Dermis microvascular lymphatic vessel endothelial cell (primary cell): ENCODE measurements around the gene ZNF662. TPM values are rescaled to one million over a fixed set of nuclear protein-coding genes. Genes with fewer than 3 reads are reported as not detected.
"Not testable (repeated sequence)": the region's sequence is repeated elsewhere in the genome, so short reads cannot be mapped to it uniquely, and the experiment has no call there.

Experiments
- DNase-seq, 2 donors: peaks; one replicate each; pipeline versions ENCODE4 v3.0.0 to v3.0.0-alpha.2; 2010; ENCODE audit warnings: low read depth in 2 of 2
- total RNA-seq: library from RNA; depleted of rRNA; stranded (reverse); fragments of >200 nt; gene quantifications from 2 replicates; pipeline ENCODE4 v1.2.1, GENCODE V29; 2014

ZNF662 gene
- total RNA-seq: 1.0 and 2.4 TPM in 2 replicates

DNA sequence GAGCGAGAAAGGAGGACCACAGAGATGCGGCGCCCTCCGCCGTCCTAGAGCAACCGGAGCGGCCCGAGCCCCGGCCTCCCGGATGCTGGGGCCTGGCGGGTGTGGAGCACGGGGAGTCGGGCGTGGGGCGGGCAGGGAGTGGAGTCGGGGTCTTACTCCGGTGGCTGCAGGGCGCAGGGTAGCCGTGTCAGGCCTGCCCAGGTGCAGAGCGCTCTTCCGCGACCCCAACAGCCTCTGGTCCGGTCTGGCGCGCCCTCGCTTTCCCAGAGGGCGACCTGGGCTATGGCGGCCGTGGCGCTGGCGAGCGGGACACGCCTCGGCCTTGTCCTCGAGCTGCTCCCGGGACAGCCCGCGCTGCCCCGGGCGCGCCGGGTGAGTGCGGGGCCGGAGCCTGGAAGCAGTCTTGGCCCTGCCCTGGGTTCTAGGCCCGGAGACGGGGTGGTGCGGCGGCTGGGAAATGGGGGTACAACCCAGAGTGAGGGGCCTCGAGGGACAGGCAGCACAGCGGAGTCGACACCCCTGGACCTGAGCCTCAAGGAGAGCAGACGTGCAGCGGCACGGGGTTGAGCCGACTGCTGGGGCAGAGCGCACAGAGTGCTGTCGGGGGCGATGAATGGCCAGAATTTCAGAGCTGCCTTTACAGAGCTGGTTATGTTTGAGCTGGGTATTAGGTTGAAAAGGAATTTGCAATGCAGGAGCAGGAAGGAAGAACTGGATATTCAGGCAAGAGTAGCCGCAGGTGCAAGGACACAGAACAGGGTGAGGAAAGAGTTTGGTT lies at the start of gene ZNF662:
Gene ZNF662 (plus strand): TSS at position 73 of the 778 bp plus-strand sequence. CDS start 1,973 bp downstream, outside the sequence.
- DNase-seq: no peak

DNA sequence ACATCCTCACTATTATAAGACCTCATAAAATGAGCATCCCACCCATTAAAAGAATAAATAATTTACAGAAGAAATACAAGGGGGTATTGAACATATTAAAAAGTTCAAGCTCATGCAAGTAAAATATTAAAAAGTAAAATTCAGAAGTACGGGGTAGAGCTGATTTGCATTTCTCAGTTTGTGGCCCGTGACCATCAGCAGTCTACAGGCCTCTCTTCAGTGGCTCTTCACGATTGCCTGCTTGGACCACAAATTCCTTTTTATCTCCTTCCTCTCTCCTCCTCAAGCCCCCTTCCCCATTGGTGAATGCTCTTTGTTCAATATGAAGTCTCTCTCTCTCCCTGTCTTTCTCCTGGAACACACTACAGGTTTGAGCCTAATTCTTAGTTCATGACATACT lies 49.4 kb upstream of the ZNF662 start:
- no peak for DNase-seq

- no peak for DNase-seq
Observed at GRCh38 chr3:42864321-42864950, 41.5 kb upstream of the ZNF662 start.

DNA sequence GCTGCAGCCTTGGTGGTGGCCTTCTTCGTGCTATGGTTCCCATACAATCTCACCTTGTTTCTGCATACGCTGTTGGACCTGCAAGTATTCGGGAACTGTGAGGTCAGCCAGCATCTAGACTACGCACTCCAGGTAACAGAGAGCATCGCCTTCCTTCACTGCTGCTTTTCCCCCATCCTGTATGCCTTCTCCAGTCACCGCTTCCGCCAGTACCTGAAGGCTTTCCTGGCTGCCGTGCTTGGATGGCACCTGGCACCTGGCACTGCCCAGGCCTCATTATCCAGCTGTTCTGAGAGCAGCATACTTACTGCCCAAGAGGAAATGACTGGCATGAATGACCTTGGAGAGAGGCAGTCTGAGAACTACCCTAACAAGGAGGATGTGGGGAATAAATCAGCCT lies 40.7 kb upstream of the ZNF662 start:
- DNase-seq: no peak

GRCh38 chr3:42867138-42867537 lies 38.8 kb upstream of the ZNF662 start:
- DNase-seq: no peak

GRCh38 chr3:42868841-42869240 lies 37.1 kb upstream of the ZNF662 start:
- DNase-seq: no peak

DNA sequence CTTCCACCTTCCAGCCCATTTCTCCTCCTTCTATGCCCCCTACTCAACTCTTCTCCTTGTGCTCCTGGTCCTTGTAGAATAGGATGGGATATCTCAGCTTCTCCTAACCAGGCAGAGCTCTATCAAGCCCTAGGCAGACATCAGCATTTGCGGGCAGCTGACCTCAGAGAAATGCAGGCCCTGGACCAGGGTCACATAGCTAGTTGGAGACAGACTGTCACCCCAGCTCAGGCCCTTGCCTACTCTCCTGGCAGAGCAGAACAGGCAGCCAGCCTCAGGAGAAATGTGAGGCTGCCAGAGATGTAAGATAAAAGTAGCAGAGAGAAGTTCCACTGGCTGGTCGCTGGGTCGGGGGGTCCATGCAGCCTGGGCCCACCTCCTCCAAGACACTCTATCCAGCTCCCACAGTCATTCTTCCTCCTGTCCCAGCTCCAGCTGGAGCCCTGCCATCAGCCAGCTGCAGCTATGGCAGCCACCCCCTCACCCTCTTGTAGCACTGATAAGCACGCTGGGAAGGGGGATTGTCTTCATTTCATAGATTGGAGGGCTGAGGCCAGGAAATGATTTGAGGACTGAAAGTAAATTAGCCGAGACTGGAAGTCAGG lies 34.2 kb upstream of the ZNF662 start:
- DNase-seq: no peak

- no peak for DNase-seq
Observed at GRCh38 chr3:42872718-42873117, 33.2 kb upstream of the ZNF662 start.

DNA sequence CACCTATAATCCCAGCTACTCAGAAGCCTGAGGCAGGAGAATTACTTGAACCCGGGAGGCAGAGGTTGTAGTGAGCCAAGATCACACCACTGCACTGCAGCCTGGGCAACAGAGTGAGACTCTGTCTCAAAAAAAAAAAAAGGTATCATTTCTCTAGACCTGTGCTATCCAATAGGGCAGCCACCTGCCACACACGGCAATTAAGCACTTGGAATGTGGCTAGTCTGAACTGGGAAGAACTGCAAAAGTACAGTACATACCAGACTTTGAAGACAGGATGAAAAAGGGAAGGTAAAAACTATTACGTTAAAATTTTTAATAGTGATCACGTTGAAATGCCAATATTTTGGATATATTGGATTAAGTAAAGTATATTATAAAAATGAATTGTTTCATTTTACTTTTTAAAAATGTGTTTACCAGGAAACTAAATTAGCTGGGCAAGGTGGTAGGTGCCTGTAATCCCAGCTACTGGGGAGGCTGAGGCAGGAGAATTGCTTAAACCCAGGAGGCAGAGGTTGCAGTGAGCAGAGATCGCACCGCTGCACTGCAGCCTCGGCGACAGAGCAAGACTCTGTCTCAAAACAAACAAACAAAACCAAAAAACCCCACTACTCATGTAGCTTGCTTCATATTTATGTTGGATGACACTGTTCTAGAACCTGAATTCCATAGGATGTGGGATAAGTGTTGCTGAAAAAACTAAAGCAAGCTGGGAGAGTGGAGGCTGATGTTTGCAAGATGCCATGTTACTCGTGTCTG lies 32.5 kb upstream of the ZNF662 start:
- no peak for DNase-seq

GRCh38 chr3:42874749-42875148 lies 31.2 kb upstream of the ZNF662 start:
- DNase-seq: no peak

DNA sequence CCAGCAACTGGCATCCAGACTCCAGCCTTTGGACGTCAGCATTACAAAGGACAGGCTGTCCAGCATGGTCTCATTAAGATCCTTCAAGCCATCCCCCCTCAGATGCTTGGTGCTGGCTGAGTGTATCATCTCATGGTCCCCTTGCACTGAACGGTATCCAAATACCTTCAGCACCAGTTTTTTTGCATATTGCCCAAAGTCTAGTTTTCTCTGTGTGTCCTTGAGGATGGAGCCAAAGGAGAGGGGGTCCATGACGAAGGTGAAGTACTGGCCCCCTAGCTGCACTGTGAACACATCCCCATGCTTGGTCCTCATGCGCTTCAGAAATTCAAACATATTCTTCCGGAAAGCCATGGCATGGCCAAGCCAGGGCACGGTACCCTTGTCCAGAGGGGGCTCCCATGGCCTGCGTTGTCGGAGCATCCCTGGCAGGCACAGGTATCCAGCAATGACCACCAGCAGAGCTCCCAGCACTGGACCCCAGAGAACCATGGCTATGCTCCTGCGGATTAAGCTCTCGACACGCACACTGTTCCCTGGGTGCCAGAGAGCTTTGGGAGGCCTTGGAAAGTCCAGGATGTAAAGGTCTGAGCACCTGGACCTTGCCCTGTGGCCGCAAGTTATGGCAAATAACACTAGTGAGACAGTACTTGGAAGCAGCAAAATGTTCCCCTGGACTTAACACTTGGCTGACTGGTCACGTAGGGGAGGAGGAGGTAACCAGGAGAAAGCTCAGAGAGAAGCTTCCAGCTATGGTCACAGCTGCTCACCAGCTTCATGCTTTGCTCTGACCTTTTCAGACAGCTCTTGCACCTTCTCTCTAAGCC lies 30.4 kb upstream of the ZNF662 start, which contains the start of gene CYP8B1:
Gene CYP8B1 (minus strand): TSS at position 555 of the 827 bp plus-strand sequence. CDS start 63 bp downstream, at position 492.
- DNase-seq: no peak

DNA sequence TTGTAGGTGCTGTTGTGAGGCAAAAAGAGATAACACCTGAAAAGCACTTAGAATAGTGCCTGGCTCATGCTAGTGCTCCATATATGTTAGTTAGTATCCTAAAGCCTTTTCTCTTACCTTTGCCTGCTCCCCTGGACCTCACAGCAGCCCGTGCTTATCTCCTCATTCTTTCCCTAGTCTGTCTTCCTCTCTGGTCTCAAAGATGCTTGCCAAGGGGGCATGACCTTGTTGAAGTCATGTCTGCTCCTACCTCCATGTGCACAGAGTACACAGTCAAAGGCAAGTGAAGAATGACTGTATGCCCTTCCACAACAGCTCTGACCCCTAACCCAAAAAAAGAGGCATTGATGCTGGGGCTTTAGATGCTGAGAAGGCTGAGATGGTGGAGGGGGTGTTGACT lies 29.5 kb upstream of the ZNF662 start:
- no peak for DNase-seq

DNA sequence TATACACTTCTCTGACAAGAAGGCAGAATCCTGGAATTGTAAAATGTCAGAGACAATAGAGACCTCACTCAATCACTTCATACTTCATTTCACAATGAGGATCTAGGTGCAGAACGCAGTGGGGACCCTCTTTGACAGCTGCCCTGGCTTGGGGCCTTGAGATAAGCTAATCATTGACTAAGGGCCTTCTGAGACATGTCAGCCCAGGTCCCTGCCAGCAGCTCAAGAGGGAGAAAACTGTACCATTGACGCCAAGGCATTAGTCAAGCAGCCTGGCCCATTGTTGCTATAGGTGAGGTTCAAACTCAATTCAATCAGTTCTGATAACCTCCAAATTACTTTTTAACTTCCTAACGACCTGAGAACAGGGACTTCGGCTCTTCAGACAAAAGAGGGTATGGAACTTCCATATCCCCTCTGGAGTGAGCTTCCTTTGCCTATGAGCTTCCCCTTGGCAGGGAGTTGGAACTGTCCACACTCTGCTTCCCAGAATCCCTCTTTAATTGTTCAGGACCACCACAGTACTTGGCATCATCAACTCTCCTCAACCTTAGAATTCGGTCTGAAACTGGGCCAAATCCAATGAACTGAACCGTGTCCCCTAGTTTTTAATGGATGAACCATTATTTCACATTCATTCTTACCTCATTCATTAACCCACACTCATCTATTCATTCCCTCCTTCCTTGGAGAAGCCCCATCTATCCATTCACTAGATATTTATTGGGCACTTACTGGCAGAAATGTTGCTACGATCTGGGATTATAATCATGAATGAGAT lies 28.8 kb upstream of the ZNF662 start:
- no peak for DNase-seq

DNA sequence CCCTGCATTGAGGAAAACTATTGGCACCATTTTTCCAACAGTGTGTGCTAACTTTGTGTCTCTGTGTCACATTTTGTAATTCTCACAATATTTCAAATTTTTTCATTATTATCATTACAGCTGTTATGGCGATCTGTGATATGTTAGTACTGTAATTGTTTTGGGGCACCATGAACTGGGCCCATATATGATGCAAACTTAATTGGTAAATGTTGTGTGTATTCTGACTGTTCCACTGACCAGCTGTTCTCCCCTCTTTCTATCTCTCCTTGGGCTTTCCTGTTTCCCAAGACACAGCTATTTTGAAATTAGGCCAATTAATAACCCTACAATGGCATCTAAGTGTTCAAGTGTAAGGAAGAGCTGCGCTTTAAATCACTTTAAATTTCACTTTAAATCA lies 28.1 kb upstream of the ZNF662 start:
- DNase-seq: no peak

- no peak for DNase-seq
Observed at GRCh38 chr3:42880183-42880582, 25.8 kb upstream of the ZNF662 start.

DNA sequence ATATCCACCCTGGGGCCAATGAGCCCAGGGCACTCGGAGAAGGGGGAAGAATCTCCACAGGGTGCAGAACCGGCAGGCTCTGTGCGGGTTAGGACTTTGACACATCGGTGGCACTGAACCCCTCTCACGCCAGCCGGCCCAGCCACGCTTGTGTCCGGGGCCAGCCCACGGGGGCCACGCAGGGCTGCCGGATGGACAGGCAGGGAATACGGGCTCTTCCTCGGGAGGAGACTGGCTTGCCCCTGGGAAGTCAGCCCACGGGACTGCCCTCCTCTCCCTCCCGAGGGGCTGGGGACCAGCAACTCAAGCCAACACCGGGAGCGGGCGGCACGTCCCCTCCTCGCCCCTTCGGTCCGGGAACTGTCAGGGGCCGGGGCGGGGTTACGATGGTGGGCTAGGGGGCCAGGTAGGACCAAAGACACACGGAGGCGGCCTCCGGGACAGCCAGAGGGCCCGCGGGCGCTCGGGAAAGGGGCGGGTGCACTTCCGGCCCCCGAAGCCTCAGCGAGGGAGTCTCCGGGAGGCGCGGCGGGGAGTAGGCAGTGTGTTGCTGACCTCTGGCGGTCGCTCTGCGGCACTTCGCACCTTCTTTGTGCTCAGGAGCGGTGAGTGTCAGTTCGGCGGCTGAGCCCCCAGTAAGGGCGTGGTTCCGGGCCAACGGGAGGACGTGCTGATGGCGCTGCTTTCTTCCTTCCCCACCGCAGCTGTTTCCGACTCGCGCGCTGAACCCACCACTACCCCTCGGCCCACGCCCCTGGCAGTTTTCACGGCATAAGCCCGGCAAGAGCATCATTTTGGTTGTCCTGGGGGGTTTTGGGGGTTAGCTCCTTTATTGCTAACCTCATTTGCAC lies 25.1 kb upstream of the ZNF662 start:
- peak; percentile 28 to 68 for DNase-seq

GRCh38 chr3:42883251-42883930 lies 22.6 kb upstream of the ZNF662 start:
- not testable (repeated sequence) for DNase-seq

- DNase-seq: no peak
Observed at GRCh38 chr3:42884324-42884723, 21.6 kb upstream of the ZNF662 start.
